Uterus (tissue), 2 donors: ENCODE measurements around the gene DCTN4.

ENCODE experiments used
- POLR2A ChIP-seq, 2 donors: fragments of 450-650 bp; IDR thresholded peaks; one replicate each; pipeline ENCODE4 v1.6.1; 2016; ENCODE audit warnings: antibody characterized with exemption in 2 of 2, mild to moderate bottlenecking in 1 of 2, moderate library complexity in 1 of 2
- TF ChIP-seq, protein P1 (sequence below), 4 experiments: fragments of 200-600 bp in 2 of 4; fragments of 450-650 bp in 2 of 4; sonication (generic) in 2 of 4; IDR thresholded peaks; one replicate each; pipeline ENCODE4 v1.5.1; 2016 to 2019; ENCODE audit warnings: antibody characterized with exemption in 4 of 4, mild to moderate bottlenecking in 2 of 4, moderate library complexity in 1 of 4

DNA sequence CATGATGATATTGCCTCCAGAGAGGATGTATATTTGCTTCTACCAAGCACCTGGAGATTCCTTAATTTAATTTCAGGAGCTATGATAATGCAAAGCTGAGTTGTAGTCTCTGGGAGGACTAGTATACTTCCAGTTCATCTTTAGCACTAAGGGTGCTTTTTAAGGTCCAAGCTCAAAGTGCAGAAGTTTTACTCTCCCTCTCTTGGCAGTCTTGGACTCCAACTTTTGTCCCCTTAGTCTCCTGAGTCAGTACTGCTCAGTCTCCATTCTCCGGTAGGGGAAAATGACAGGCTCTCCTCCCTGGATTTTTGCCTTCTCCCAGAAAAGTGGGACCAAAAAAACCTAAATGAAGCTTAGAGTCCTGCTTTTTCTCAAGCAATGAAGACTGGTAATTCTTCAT is 28.1 kb upstream of the DCTN4 start:
- TF ChIP-seq, protein P1, sequence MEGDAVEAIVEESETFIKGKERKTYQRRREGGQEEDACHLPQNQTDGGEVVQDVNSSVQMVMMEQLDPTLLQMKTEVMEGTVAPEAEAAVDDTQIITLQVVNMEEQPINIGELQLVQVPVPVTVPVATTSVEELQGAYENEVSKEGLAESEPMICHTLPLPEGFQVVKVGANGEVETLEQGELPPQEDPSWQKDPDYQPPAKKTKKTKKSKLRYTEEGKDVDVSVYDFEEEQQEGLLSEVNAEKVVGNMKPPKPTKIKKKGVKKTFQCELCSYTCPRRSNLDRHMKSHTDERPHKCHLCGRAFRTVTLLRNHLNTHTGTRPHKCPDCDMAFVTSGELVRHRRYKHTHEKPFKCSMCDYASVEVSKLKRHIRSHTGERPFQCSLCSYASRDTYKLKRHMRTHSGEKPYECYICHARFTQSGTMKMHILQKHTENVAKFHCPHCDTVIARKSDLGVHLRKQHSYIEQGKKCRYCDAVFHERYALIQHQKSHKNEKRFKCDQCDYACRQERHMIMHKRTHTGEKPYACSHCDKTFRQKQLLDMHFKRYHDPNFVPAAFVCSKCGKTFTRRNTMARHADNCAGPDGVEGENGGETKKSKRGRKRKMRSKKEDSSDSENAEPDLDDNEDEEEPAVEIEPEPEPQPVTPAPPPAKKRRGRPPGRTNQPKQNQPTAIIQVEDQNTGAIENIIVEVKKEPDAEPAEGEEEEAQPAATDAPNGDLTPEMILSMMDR (IDR thresholded peaks at IDR 0.05), result no peak
- TF ChIP-seq POLR2A (IDR thresholded peaks at IDR 0.05), result no peak
